Colonic mucosa (tissue), 4 donors: ENCODE measurements around the gene GATA2. TPM values are rescaled to one million over a fixed set of nuclear protein-coding genes. Genes with fewer than 3 reads are reported as not detected.

Experiments
- DNase-seq: peaks from one replicate; pipeline ENCODE4 v3.0.0-alpha.2; 2020
- H3K27ac ChIP-seq: fragments of 200-600 bp; one replicate; pipeline ENCODE4 v1.8.0; 2021
- H3K27me3 ChIP-seq: fragments of 200-600 bp; one replicate; pipeline ENCODE4 v1.8.0; 2021
- H3K36me3 ChIP-seq: fragments of 200-600 bp; one replicate; pipeline ENCODE4 v1.8.0; 2021
- H3K4me1 ChIP-seq: fragments of 200-600 bp; one replicate; pipeline ENCODE4 v1.8.0; 2021; ENCODE audit warnings: mild to moderate bottlenecking
- H3K4me3 ChIP-seq: fragments of 200-600 bp; one replicate; pipeline ENCODE4 v1.8.0; 2021
- H3K9ac ChIP-seq, 2 donors: one replicate each; pipeline ENCODE4 v1.7.0; 2013; ENCODE audit warnings: control low read depth in 2 of 2, low read depth in 2 of 2, low read length in 2 of 2
- H3K9me3 ChIP-seq: fragments of 200-600 bp; one replicate; pipeline ENCODE4 v1.8.0; 2021
- intact Hi-C: fragments of 100-400 bp; cut with DNase I; formaldehyde crosslinking; loops from one replicate; pipeline ENCODE4 v1.14.1; 2022
- total RNA-seq, 2 donors: library from RNA; stranded (reverse); fragmentation: NEBNext Ultra II Directional in 1 of 2; extraction: Animal tissue kit (Norgen Biotek cat#: 25700) in 1 of 2; gene quantifications; one replicate each; pipeline ENCODE4 v1.2.1, GENCODE V29; 2021
- TF ChIP-seq, protein P1 (sequence below): fragments of 200-600 bp; IDR thresholded peaks from one replicate; pipeline ENCODE4 v1.8.0; 2022; ENCODE audit warnings: antibody characterized with exemption, mild to moderate bottlenecking
- donor health status: healthy.
- donor health status: DM: no; HTN: no; CAD: no.
- donor health status: DM: no; HTN: no; CAD: no.

GATA2 gene
- total RNA-seq, 2 donors from 2014 or later = 5.8 to 8.1 TPM

DNA sequence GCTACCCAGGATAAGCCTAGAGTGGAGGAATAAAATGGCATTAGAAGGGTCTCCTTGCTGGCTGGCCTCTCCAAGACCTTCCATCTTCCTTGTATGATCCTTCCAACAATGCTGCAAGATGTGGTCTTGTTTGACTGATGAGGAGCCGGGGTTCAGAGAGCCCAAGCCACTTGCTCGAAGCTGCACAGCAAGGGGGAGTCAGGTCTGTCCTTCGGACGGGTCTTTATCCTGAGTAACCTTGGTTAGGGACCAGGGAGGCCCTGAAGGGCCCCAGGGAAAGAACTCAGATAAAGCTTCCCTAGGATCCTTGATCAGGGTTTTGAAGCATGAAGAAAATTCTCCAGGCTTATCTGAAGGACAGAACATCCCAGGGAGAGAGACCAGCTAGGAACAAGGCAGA, 19.3 kb downstream of the GATA2 start:
- Histone ChIP-seq H3K36me3 (no peaks in the 10 kb centered on the region), H3K9me3 (no peaks in the 10 kb centered on the region), H3K9ac (no peak overlapping the region), H3K4me1 (no peaks in the 10 kb centered on the region), H3K27ac (no peak overlapping the region), H3K4me3 (no peak overlapping the region), H3K27me3 (no peaks in the 10 kb centered on the region)
- DNase-seq = no peak
- intact Hi-C loops = no loop called here
- TF ChIP-seq, protein P1, sequence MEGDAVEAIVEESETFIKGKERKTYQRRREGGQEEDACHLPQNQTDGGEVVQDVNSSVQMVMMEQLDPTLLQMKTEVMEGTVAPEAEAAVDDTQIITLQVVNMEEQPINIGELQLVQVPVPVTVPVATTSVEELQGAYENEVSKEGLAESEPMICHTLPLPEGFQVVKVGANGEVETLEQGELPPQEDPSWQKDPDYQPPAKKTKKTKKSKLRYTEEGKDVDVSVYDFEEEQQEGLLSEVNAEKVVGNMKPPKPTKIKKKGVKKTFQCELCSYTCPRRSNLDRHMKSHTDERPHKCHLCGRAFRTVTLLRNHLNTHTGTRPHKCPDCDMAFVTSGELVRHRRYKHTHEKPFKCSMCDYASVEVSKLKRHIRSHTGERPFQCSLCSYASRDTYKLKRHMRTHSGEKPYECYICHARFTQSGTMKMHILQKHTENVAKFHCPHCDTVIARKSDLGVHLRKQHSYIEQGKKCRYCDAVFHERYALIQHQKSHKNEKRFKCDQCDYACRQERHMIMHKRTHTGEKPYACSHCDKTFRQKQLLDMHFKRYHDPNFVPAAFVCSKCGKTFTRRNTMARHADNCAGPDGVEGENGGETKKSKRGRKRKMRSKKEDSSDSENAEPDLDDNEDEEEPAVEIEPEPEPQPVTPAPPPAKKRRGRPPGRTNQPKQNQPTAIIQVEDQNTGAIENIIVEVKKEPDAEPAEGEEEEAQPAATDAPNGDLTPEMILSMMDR = no peak

DNA sequence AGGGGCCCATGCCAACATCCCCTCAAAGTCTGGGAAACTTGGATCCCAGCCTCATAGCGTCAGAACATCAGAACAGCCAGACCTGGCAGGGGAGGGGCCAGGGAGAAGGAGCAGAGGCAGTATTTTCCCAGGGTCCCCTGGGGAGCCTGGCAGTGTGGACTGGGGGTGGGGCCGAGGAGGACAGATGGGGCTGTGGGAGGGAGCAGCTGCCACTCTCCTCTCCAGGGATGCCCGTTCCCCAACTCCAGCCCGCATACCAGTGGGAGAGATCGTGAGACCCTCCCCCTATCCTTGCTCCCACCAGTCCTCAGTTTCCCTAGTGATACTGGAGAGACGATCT, 19.9 kb downstream of the GATA2 start:
- Histone ChIP-seq H3K36me3 (no peaks in the 10 kb centered on the region), H3K27me3 (no peaks in the 10 kb centered on the region)

DNA sequence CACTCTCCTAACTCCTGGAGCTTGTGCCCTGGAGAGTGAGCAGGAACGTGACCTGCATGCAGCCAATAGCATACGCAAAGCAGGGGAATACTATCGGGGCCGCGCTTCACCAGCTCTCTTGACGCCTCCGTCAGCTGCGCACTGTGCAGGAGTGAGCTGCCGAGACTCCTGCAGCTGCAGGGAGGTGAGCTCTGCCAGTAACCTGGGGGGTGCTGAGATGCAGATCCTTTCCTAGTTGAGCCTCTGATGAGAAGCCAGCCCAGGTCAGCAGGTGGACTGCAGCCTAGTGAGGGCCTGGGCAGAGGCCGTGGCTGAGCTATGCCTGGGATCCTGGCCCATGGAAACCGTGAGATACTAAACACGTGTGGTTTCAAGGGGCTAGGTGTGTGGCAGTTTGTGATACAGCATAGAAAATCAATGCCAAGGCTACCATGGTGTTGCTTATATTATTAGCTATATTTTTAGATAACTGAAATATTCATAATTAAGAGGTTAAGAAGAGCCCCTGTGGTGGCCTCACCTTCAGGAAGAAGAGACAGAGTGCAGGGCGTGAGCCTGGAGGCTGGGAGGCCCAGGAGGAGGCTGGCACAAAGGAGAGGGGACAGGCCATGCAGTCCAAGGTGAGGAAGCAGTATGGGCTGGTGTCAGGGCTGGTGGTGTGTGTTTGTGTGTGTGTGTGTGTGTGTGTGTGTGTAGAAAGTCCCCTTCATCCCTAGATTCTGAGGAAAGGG, 20.4 kb downstream of the GATA2 start:
- Histone ChIP-seq H3K9me3 (no peaks in the 10 kb centered on the region), H3K27ac (no peak overlapping the region), H3K4me3 (no peak overlapping the region), H3K9ac (no peak overlapping the region), H3K4me1 (no peaks in the 10 kb centered on the region), H3K27me3 (no peaks in the 10 kb centered on the region), H3K36me3 (no peaks in the 10 kb centered on the region)
- TF ChIP-seq, protein P1 = no peak
- no peak for DNase-seq
- intact Hi-C loops = no loop called here

More for the DNA sequence above, 19.9 kb downstream of the GATA2 start:
- intact Hi-C loops = no loop called here
- no peak overlapping the region for H3K27ac ChIP-seq
- DNase-seq = no peak
- no peaks in the 10 kb centered on the region for H3K9me3 ChIP-seq
- H3K9ac ChIP-seq = no peak overlapping the region
- TF ChIP-seq, protein P1 = no peak
- no peaks in the 10 kb centered on the region for H3K4me1 ChIP-seq
- H3K4me3 ChIP-seq = no peak overlapping the region

DNA sequence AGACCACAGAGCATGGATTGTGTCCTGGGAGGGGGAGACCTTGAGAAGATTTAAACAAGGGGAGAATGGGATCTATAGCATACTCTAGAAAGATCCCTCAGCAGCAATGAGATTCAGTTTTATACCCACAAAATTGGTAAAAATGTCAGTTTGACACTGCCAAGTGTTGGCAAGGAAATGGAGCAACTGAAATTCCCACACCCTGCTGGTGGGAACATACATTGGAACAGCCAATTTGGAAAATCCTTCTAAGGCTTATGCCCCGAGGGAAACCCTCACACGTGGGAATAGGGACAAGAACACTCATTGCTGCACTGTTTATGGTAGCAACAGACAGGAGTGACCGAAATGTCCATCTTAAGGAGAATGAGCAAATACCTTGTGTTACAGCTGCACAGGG, 21.3 kb downstream of the GATA2 start:
- TF ChIP-seq, protein P1 = no peak
- H3K36me3 ChIP-seq = no peaks in the 10 kb centered on the region
- no peaks in the 10 kb centered on the region for H3K4me1 ChIP-seq
- no peaks in the 10 kb centered on the region for H3K9me3 ChIP-seq
- no peak for DNase-seq
- H3K27ac ChIP-seq = no peak overlapping the region
- H3K27me3 ChIP-seq = no peaks in the 10 kb centered on the region
- H3K9ac ChIP-seq = no peak overlapping the region
- intact Hi-C loops = no loop called here
- no peak overlapping the region for H3K4me3 ChIP-seq

DNA sequence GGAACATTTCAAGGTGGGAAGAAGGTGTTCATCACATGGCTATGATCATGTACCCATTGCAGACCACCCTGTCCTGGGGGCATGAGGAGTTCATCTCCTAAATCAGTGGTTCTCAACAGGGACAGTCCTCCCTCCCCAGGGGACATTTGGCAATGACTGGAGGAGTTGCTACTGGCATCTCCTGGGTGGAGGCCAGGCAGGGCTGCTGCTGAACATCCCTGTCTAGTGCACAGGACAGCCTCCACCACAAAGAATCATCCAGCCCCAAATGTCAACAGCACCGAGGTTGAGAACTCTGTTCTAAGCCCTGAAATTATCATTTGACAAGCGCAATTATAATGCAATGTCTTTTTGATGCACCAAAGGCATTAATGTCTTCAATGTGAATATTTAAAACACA, 21.9 kb downstream of the GATA2 start:
- no peak overlapping the region for H3K27ac ChIP-seq
- no peaks in the 10 kb centered on the region for H3K36me3 ChIP-seq
- H3K9ac ChIP-seq = no peak overlapping the region
- DNase-seq = no peak
- intact Hi-C loops = no loop called here
- no peaks in the 10 kb centered on the region for H3K4me1 ChIP-seq
- no peaks in the 10 kb centered on the region for H3K9me3 ChIP-seq
- no peak overlapping the region for H3K4me3 ChIP-seq
- H3K27me3 ChIP-seq = no peaks in the 10 kb centered on the region
- TF ChIP-seq, protein P1 = no peak
